ENCODE measurements around the gene SEMA4G. TPM values are rescaled to one million over a fixed set of nuclear protein-coding genes. Genes with fewer than 3 reads are reported as not detected.

Gene SEMA4G
- total RNA-seq, 1 experiment from 2014 or later: 4.7 TPM

DNA sequence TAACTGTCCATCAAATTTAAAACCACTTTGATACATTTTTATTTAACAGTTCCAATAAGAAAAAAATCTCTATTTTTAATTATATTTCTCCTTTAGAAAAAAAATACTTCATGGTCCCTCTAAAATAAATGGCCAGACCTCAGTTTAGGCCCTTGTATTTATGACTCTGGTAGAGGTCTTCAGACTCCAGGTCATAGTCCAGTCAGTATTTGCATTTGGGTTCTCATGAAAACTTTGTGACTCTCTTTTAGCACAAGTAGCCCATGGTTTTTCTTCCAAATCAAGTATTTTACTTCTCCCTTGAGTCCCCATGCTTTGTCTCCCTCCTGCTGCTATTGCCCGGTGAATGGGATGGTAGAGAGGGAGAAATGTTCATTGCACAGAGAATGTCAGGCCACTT, 5.5 kb upstream of the SEMA4G start:
- no TSS peak for BruUV-seq (replicated peaks)
- ATAC-seq: no peak
- ChIA-PET POLR2A (no interaction called here), CTCF (no interaction called here)
- TF ChIP-seq TCF7L2 (IDR thresholded peaks at IDR 0.05; ENCODE audit: low read depth, low read length) (no peak), SIN3A (IDR thresholded peaks at IDR 0.05; ENCODE audit: borderline replicate concordance, insufficient read depth, low read depth, low read length) (no peak), POLR2AphosphoS5 (IDR thresholded peaks at IDR 0.05; ENCODE audit: low read depth, low read length) (no peak)
- TF ChIP-seq, protein P1, sequence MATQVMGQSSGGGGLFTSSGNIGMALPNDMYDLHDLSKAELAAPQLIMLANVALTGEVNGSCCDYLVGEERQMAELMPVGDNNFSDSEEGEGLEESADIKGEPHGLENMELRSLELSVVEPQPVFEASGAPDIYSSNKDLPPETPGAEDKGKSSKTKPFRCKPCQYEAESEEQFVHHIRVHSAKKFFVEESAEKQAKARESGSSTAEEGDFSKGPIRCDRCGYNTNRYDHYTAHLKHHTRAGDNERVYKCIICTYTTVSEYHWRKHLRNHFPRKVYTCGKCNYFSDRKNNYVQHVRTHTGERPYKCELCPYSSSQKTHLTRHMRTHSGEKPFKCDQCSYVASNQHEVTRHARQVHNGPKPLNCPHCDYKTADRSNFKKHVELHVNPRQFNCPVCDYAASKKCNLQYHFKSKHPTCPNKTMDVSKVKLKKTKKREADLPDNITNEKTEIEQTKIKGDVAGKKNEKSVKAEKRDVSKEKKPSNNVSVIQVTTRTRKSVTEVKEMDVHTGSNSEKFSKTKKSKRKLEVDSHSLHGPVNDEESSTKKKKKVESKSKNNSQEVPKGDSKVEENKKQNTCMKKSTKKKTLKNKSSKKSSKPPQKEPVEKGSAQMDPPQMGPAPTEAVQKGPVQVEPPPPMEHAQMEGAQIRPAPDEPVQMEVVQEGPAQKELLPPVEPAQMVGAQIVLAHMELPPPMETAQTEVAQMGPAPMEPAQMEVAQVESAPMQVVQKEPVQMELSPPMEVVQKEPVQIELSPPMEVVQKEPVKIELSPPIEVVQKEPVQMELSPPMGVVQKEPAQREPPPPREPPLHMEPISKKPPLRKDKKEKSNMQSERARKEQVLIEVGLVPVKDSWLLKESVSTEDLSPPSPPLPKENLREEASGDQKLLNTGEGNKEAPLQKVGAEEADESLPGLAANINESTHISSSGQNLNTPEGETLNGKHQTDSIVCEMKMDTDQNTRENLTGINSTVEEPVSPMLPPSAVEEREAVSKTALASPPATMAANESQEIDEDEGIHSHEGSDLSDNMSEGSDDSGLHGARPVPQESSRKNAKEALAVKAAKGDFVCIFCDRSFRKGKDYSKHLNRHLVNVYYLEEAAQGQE (IDR thresholded peaks at IDR 0.05; ENCODE audit: insufficient read depth in 1 of 2, low read depth in 2 of 2, low read length in 1 of 2): no peak
- TF ChIP-seq, protein P2, sequence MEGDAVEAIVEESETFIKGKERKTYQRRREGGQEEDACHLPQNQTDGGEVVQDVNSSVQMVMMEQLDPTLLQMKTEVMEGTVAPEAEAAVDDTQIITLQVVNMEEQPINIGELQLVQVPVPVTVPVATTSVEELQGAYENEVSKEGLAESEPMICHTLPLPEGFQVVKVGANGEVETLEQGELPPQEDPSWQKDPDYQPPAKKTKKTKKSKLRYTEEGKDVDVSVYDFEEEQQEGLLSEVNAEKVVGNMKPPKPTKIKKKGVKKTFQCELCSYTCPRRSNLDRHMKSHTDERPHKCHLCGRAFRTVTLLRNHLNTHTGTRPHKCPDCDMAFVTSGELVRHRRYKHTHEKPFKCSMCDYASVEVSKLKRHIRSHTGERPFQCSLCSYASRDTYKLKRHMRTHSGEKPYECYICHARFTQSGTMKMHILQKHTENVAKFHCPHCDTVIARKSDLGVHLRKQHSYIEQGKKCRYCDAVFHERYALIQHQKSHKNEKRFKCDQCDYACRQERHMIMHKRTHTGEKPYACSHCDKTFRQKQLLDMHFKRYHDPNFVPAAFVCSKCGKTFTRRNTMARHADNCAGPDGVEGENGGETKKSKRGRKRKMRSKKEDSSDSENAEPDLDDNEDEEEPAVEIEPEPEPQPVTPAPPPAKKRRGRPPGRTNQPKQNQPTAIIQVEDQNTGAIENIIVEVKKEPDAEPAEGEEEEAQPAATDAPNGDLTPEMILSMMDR (IDR thresholded peaks at IDR 0.05): no peak
- no peaks in the 10 kb centered on the region for H3K9me3 ChIP-seq (ENCODE audit: control insufficient read depth, insufficient read depth, low read depth, low read length)
- H3K27ac ChIP-seq (ENCODE audit: low read length): no peak overlapping the region
- H3K4me3 ChIP-seq (ENCODE audit: low read depth in 2 of 2, low read length in 2 of 2): no peak overlapping the region
- no peaks in the 10 kb centered on the region for H3K27me3 ChIP-seq (ENCODE audit: control insufficient read depth, insufficient read depth, low read length)
- in situ Hi-C loops (cut with HindIII; ENCODE audit: low pct_unique_long_range_greater_than_20kb, low sequenced_read_pairs): no loop called here
- H3K36me3 ChIP-seq (ENCODE audit: control insufficient read depth, insufficient read depth, low read length): peaks cover 39% of the 10 kb centered on the region
- peaks cover 3% of the 10 kb centered on the region; the same call in 1 of the 2 replicates for H3K4me1 ChIP-seq (ENCODE audit: control insufficient read depth, insufficient read depth, low read length)
- DNase-seq (ENCODE audit: low read depth, low spot score): no peak
- intact Hi-C loops (cut with micrococcal nuclease; ENCODE audit: unreplicated experiment): no loop called here

DNA sequence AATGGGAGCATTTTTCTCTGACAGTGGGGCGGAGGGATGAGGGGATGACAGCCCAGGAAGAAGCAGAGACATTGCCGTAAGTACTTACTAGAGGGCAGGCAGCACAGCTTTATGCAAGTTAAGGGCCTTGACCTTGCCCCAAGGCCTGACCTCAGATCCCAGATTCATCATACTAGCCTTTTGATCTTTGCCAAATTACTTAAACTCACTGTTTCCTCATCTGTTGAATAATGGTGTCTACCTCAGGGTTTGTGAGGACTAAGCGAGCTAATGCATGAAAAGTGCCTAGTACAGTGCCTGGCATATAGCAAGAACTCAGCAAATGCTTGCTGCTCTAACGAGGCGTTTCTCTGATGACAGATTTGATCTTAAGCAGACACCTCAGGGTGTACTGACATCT, 3.5 kb upstream of the SEMA4G start:
- in situ Hi-C loops (cut with HindIII; ENCODE audit: low pct_unique_long_range_greater_than_20kb, low sequenced_read_pairs): no loop called here
- no TSS peak for BruUV-seq (replicated peaks)
- Histone ChIP-seq H3K27ac (ENCODE audit: low read length) (no peak overlapping the region), H3K9me3 (ENCODE audit: control insufficient read depth, insufficient read depth, low read depth, low read length) (no peaks in the 10 kb centered on the region), H3K4me1 (ENCODE audit: control insufficient read depth, insufficient read depth, low read length) (peaks cover 10% of the 10 kb centered on the region), H3K36me3 (ENCODE audit: control insufficient read depth, insufficient read depth, low read length) (peaks cover 20% of the 10 kb centered on the region), H3K4me3 (ENCODE audit: low read depth in 2 of 2, low read length in 2 of 2) (no peak overlapping the region), H3K27me3 (ENCODE audit: control insufficient read depth, insufficient read depth, low read length) (no peaks in the 10 kb centered on the region)
- CTCF ChIA-PET: interaction anchor here (0.6 kb wide), 1 partner anchor 48 kb away, joined by 7 read pairs; no protein-coding TSS in a partner anchor
- intact Hi-C loops (cut with micrococcal nuclease; ENCODE audit: unreplicated experiment): no loop called here
- POLR2A ChIA-PET: no interaction called here
- 0 out of 2 replicates have a peak, but pooled peaks have one; percentile 48 for TF ChIP-seq POLR2AphosphoS5 (IDR thresholded peaks at IDR 0.05; ENCODE audit: low read depth, low read length)
- TF ChIP-seq SIN3A (IDR thresholded peaks at IDR 0.05; ENCODE audit: borderline replicate concordance, insufficient read depth, low read depth, low read length): no peak
- TF ChIP-seq, protein P2 (IDR thresholded peaks at IDR 0.05): no peak
- TF ChIP-seq, protein P1 (IDR thresholded peaks at IDR 0.05; ENCODE audit: insufficient read depth in 1 of 2, low read depth in 2 of 2, low read length in 1 of 2): no peak
- TF ChIP-seq TCF7L2 (IDR thresholded peaks at IDR 0.05; ENCODE audit: low read depth, low read length): no peak
- ATAC-seq (no peak), DNase-seq (ENCODE audit: low read depth, low spot score) (no peak)
